Endothelial cell of umbilical vein (primary cell): Measurements from ENCODE around the gene GCNT2. TPM values are rescaled to one million over a fixed set of nuclear protein-coding genes. Genes with fewer than 3 reads are reported as not detected.

ENCODE experiments used
- BruUV-seq: library from RNA; stranded (reverse); fragments of 400-500 nt; replicated peaks from 2 replicates; lab custom pipeline; 2021; lab: Mats Ljungman, UMichigan
- CTCF ChIA-PET: fragments of 300-600, 350-600 bp; sonication (Branson Sonifier 250); formaldehyde crosslinking; loops from one replicate; lab custom pipeline; 2021; ENCODE audit warnings: antibody characterized with exemption, inconsistent platforms; lab: Charles Lee
- POLR2A ChIA-PET: fragments of 300-600, 350-600 bp; sonication (Branson Sonifier 250); formaldehyde crosslinking; loops from one replicate; lab custom pipeline; 2021; ENCODE audit warnings: antibody characterized with exemption, inconsistent platforms; lab: Charles Lee
- DNase-seq: peaks from one replicate; pipeline ENCODE4 v3.0.0-alpha.2; 2011; ENCODE audit warnings: low read depth, low spot score
- FAIRE-seq: peaks from 2 replicates; lab custom pipeline; 2011; peaks lifted over from hg19 to GRCh38; lab: Jason Lieb, UNC
- H2AFZ ChIP-seq: 2 replicates; pipeline ENCODE4 v1.6.0; 2012; ENCODE audit warnings: low read depth, low read length, control low read depth, inconsistent platforms
- H3K27ac ChIP-seq: 2 replicates; pipeline ENCODE4 v1.5.1; 2011; ENCODE audit warnings: low read depth, mild to moderate bottlenecking, control low read depth, low read length, moderate library complexity; ENCODE audit not compliant: insufficient read depth
- H3K27me3 ChIP-seq, 2 experiments: 2 replicates each; pipeline versions ENCODE4 v1.6.0 to v1.6.1; 2011; ENCODE audit warnings: low read length in 2 of 2, mixed read lengths in 1 of 2; ENCODE audit not compliant: control insufficient read depth in 2 of 2, insufficient read depth in 2 of 2
- H3K36me3 ChIP-seq, 2 experiments: 2 replicates in 1 of 2; 3 replicates in 1 of 2; pipeline ENCODE4 v1.5.1; 2011; ENCODE audit warnings: low read length in 2 of 2, mild to moderate bottlenecking in 1 of 2, moderate library complexity in 1 of 2; ENCODE audit not compliant: control insufficient read depth in 2 of 2, insufficient read depth in 2 of 2; ENCODE audit errors: extremely low read depth in 1 of 2
- H3K4me1 ChIP-seq: 3 replicates; pipeline ENCODE4 v1.5.1; 2011; ENCODE audit warnings: mild to moderate bottlenecking, low read length; ENCODE audit not compliant: control insufficient read depth, insufficient read depth; ENCODE audit errors: extremely low read depth
- H3K4me2 ChIP-seq: 2 replicates; pipeline ENCODE4 v1.6.1; 2011; ENCODE audit warnings: low read length, control low read depth, mixed read lengths; ENCODE audit not compliant: insufficient read depth
- H3K4me3 ChIP-seq, 3 experiments: fragments of 200-600 bp in 1 of 3; sonication (generic), shearing (Covaris generic) in 1 of 3; replicated peaks in 1 of 3; 2 replicates each; pipeline ENCODE4 v1.5.1; 2011 to 2016; ENCODE audit warnings: control low read depth in 3 of 3, low read length in 3 of 3, mild to moderate bottlenecking in 2 of 3, inconsistent platforms in 1 of 3, low read depth in 1 of 3, moderate library complexity in 1 of 3; ENCODE audit not compliant: insufficient read depth in 1 of 3
- H3K79me2 ChIP-seq: 2 replicates; pipeline ENCODE4 v1.6.0; 2012; ENCODE audit warnings: low read length, inconsistent platforms; ENCODE audit not compliant: control insufficient read depth, insufficient read depth
- H3K9ac ChIP-seq: replicated peaks from 2 replicates; pipeline ENCODE3; 2011; ENCODE audit warnings: low read length, control low read depth; ENCODE audit not compliant: insufficient read depth; ENCODE audit errors: extremely low read depth
- H3K9me1 ChIP-seq: replicated peaks from 3 replicates; pipeline ENCODE4 v1.6.0; 2011; ENCODE audit warnings: mild to moderate bottlenecking, low read length; ENCODE audit not compliant: control insufficient read depth, insufficient read depth; ENCODE audit errors: extremely low read depth
- H3K9me3 ChIP-seq: replicated peaks from 2 replicates; pipeline ENCODE4 v1.5.1; 2012; ENCODE audit warnings: low read length, inconsistent platforms; ENCODE audit not compliant: control insufficient read depth, insufficient read depth
- H4K20me1 ChIP-seq: replicated peaks from 2 replicates; pipeline ENCODE3; 2011; ENCODE audit warnings: mild to moderate bottlenecking, low read length; ENCODE audit not compliant: control insufficient read depth, insufficient read depth; ENCODE audit errors: extremely low read depth
- CTCF ChIP-seq, 2 donors: IDR thresholded peaks; 1 replicate in 1 of 2; 2 replicates in 1 of 2; pipeline ENCODE4 v1.5.1; 2011; ENCODE audit warnings: low read length in 2 of 2, mild to moderate bottlenecking in 2 of 2, moderate library complexity in 2 of 2, control low read depth in 1 of 2, inconsistent platforms in 1 of 2, low read depth in 1 of 2; ENCODE audit not compliant: insufficient read depth in 1 of 2; ENCODE audit errors: extremely low read depth in 1 of 2
- EZH2 ChIP-seq: IDR thresholded peaks from 2 replicates; pipeline ENCODE4 v1.6.1; 2012; ENCODE audit warnings: borderline replicate concordance, low read depth, mild to moderate bottlenecking, moderate library complexity, low read length, inconsistent platforms; ENCODE audit not compliant: severe bottlenecking
- FOS ChIP-seq: IDR thresholded peaks from 2 replicates; pipeline ENCODE4 v1.6.1; 2011; ENCODE audit warnings: mild to moderate bottlenecking, low read length, moderate library complexity, borderline replicate concordance; ENCODE audit not compliant: insufficient read depth
- GATA2 ChIP-seq: IDR thresholded peaks from 2 replicates; pipeline ENCODE4 v1.7.0; 2011; ENCODE audit warnings: low read depth, mild to moderate bottlenecking, moderate library complexity, mixed read lengths, low read length; ENCODE audit not compliant: insufficient read length, insufficient read depth
- JUN ChIP-seq: IDR thresholded peaks from 2 replicates; pipeline ENCODE4 v1.6.1; 2011; ENCODE audit warnings: borderline replicate concordance, low read depth; ENCODE audit not compliant: insufficient read length, insufficient read depth
- MYC ChIP-seq: IDR thresholded peaks from one replicate; pipeline ENCODE4 v1.6.1; 2011; ENCODE audit warnings: mild to moderate bottlenecking, low read depth, low read length
- POLR2A ChIP-seq: IDR thresholded peaks from 2 replicates; pipeline ENCODE4 v1.6.1; 2012; ENCODE audit warnings: low read depth, mild to moderate bottlenecking, control low read depth, low read length
- POLR2AphosphoS5 ChIP-seq: IDR thresholded peaks from 2 replicates; pipeline ENCODE4 v1.6.1; 2012; ENCODE audit warnings: low read depth, mild to moderate bottlenecking, control low read depth, low read length, moderate library complexity; ENCODE audit not compliant: insufficient read depth
- dilution Hi-C: fragments of 300-500 bp; cut with MboI; formaldehyde crosslinking; loops from one replicate; pipeline ENCODE4 v1.15.0; 2019; ENCODE audit warnings: low sequenced_read_pairs; ENCODE audit not compliant: extremely low pct_ligation_motif_present
- intact Hi-C: fragments of 100-400 bp; cut with micrococcal nuclease; formaldehyde crosslinking; loops from one replicate; pipeline ENCODE4 v1.10.0; 2022
- polyA plus RNA-seq, 4 experiments: library from polyadenylated mRNA; depleted of rRNA in 3 of 4; stranded (reverse) in 3 of 4; unstranded in 1 of 4; fragments of >200 nt; gene quantifications; 2 replicates each; pipeline versions ENCODE4 v1.2.1 to v1.2.3, GENCODE V29; 2011 to 2012; ENCODE audit warnings: missing spikeins in 1 of 4
- total RNA-seq: library from RNA; stranded (reverse); gene quantifications from 2 replicates; pipeline ENCODE4 v1.2.3, GENCODE V29; 2021
- TF ChIP-seq, protein P1 (sequence below): IDR thresholded peaks from 2 replicates; pipeline ENCODE4 v1.6.1; 2011; ENCODE audit not compliant: insufficient read depth, insufficient read length

The GCNT2 gene
- total and polyA plus RNA-seq, 2 donors (not counting 3 experiments of a cell fraction or from before 2014, with no cell fraction given): 3.8 to 10.9 TPM

- no peaks in the 10 kb centered on the region for H3K9me1 ChIP-seq
- H3K4me2 ChIP-seq: no peak overlapping the region
- no peak overlapping the region for H3K4me3 ChIP-seq
- BruUV-seq: no TSS peak
- no peak for TF ChIP-seq CTCF (IDR thresholded peaks at IDR 0.05; ENCODE audit: extremely low read depth in 1 of 2, insufficient read depth in 1 of 2, low read depth in 1 of 2, low read length in 2 of 2)
- no peak for TF ChIP-seq JUN
- TF ChIP-seq GATA2: no peak
- TF ChIP-seq MYC: no peak
- no peak for TF ChIP-seq FOS
- TF ChIP-seq POLR2AphosphoS5: no peak
- TF ChIP-seq, protein P1, sequence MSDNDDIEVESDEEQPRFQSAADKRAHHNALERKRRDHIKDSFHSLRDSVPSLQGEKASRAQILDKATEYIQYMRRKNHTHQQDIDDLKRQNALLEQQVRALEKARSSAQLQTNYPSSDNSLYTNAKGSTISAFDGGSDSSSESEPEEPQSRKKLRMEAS: no peak
- no peak for TF ChIP-seq EZH2
- TF ChIP-seq POLR2A: no peak
- intact Hi-C loops: no loop called here
- H3K4me1 ChIP-seq: peaks cover 4% of the 10 kb centered on the region
- H3K36me3 ChIP-seq: no peaks in the 10 kb centered on the region
- H4K20me1 ChIP-seq: no peaks in the 10 kb centered on the region
- DNase-seq: no peak
- ChIA-PET CTCF (interaction anchor here (0.6 kb wide), 1 partner anchor 186 kb away, joined by 3 read pairs; no protein-coding TSS in a partner anchor), POLR2A (no interaction called here)
- no peaks in the 10 kb centered on the region for H3K9me3 ChIP-seq
- FAIRE-seq: no peak
- no peak overlapping the region for H3K9ac ChIP-seq
- H3K79me2 ChIP-seq: no peaks in the 10 kb centered on the region
- H3K27ac ChIP-seq: no peak overlapping the region
- H3K27me3 ChIP-seq: no peaks in the 10 kb centered on the region
- H2AFZ ChIP-seq: no peak overlapping the region
- dilution Hi-C loops: no loop called here
Measured at GRCh38 chr6:10513544-10513943, 7.6 kb upstream of the GCNT2 start.
